GM12878 (cell line): ENCODE measurements around the gene ATP6V0A1. TPM values are rescaled to one million over a fixed set of nuclear protein-coding genes. Genes with fewer than 3 reads are reported as not detected.

ENCODE experiments used
- ATAC-seq: fragments of 200-7000 bp; cut with Tn5 transposase; 3 replicates; pipeline ENCODE4 v1.9.1; 2020; ENCODE audit warnings: mild to moderate bottlenecking, moderate library complexity
- BruUV-seq: library from RNA; stranded (reverse); fragments of 400-500 nt; replicated peaks from 2 replicates; lab custom pipeline; 2021; lab: Mats Ljungman, UMichigan
- CTCF ChIA-PET: fragments of 300-600 bp; sonication (Branson Sonifier 250); formaldehyde crosslinking; extraction: SDS; loops from one replicate; lab custom pipeline; 2021; ENCODE audit warnings: inconsistent platforms; lab: Yijun Ruan, JAX
- POLR2A ChIA-PET: fragments of 350-600 bp; formaldehyde crosslinking; extraction: SDS; loops from one replicate; lab custom pipeline; 2021; ENCODE audit warnings: inconsistent platforms; lab: Charles Lee
- RAD21 ChIA-PET: fragments of 300-600 bp; sonication (Branson Sonifier 250); formaldehyde crosslinking; loops from one replicate; lab custom pipeline; 2023; ENCODE audit warnings: antibody characterized with exemption; ENCODE audit not compliant: unreplicated experiment; lab: Charles Lee
- SMC1A ChIA-PET: fragments of 300-600 bp; sonication (Branson Sonifier 250); formaldehyde crosslinking; loops from one replicate; lab custom pipeline; 2023; ENCODE audit not compliant: unreplicated experiment, uncharacterized antibody; lab: Charles Lee
- DNase-seq: peaks from one replicate; pipeline ENCODE4 v3.0.0-alpha.2; 2011; ENCODE audit warnings: low read depth, low spot score
- FAIRE-seq: peaks from 3 replicates; lab custom pipeline; 2011; peaks lifted over from hg19 to GRCh38; lab: Jason Lieb, UNC
- H2AFZ ChIP-seq: 2 replicates; pipeline ENCODE4 v1.6.0; 2011; ENCODE audit warnings: low read depth, low read length, control low read depth; ENCODE audit not compliant: control insufficient read depth
- H3K27ac ChIP-seq: 2 replicates; pipeline ENCODE4 v1.5.1; 2011; ENCODE audit warnings: control low read depth; ENCODE audit not compliant: control insufficient read depth, insufficient read depth
- H3K27me3 ChIP-seq, 2 experiments: replicated peaks in 1 of 2; 2 replicates each; pipeline versions ENCODE4 v1.6.0 to v1.6.1; 2011; ENCODE audit warnings: low read length in 1 of 2; ENCODE audit not compliant: control insufficient read depth in 2 of 2, insufficient read depth in 2 of 2
- H3K36me3 ChIP-seq, 2 experiments: 2 replicates each; pipeline ENCODE4 v1.5.1; 2011; ENCODE audit warnings: low read length in 1 of 2; ENCODE audit not compliant: control insufficient read depth in 2 of 2, insufficient read depth in 2 of 2
- H3K4me1 ChIP-seq: 2 replicates; pipeline ENCODE4 v1.6.1; 2011; ENCODE audit warnings: mild to moderate bottlenecking, low read length, moderate library complexity, mixed read lengths; ENCODE audit not compliant: control insufficient read depth, insufficient read depth
- H3K4me2 ChIP-seq: 2 replicates; pipeline ENCODE4 v1.6.0; 2011; ENCODE audit warnings: control low read depth; ENCODE audit not compliant: control insufficient read depth, insufficient read depth
- H3K4me3 ChIP-seq: fragments of 200-600 bp; sonication (generic); 2 replicates; pipeline ENCODE4 v1.5.1; 2016
- H3K79me2 ChIP-seq: 2 replicates; pipeline ENCODE4 v1.6.0; 2011; ENCODE audit warnings: low read length; ENCODE audit not compliant: control insufficient read depth, insufficient read depth
- H3K9ac ChIP-seq: 2 replicates; pipeline ENCODE4 v1.8.0; 2011; ENCODE audit warnings: low read length, control low read depth, mixed read lengths; ENCODE audit not compliant: control insufficient read depth, insufficient read depth
- H3K9me3 ChIP-seq: replicated peaks from 3 replicates; pipeline ENCODE4 v1.5.1; 2011; ENCODE audit warnings: mild to moderate bottlenecking, low read length; ENCODE audit not compliant: control insufficient read depth, insufficient read depth
- H4K20me1 ChIP-seq: 2 replicates; pipeline ENCODE4 v1.6.0; 2011; ENCODE audit not compliant: control insufficient read depth, insufficient read depth
- EED ChIP-seq: sonication (generic); IDR thresholded peaks from 2 replicates; pipeline ENCODE4 v1.6.1; 2016; ENCODE audit warnings: antibody characterized with exemption, low read depth
- EGR1 ChIP-seq, 2 experiments: IDR thresholded peaks; 1 replicate in 1 of 2; 2 replicates in 1 of 2; pipeline ENCODE4 v1.6.1; 2011 to 2012; ENCODE audit warnings: low read depth in 2 of 2, low read length in 2 of 2, borderline replicate concordance in 1 of 2, mild to moderate bottlenecking in 1 of 2, moderate library complexity in 1 of 2
- HDAC6 ChIP-seq: fragments of 200-600 bp; sonication (generic); IDR thresholded peaks from one replicate; pipeline ENCODE4 v1.8.0; 2017; ENCODE audit warnings: antibody characterized with exemption; ENCODE audit not compliant: unreplicated experiment
- MXI1 ChIP-seq: fragments of 150-350 bp; IDR thresholded peaks from 2 replicates; pipeline ENCODE4 v1.6.1; 2011; ENCODE audit warnings: low read depth, mild to moderate bottlenecking, inconsistent platforms, low read length, improper control_type of control experiment
- NFIC ChIP-seq: IDR thresholded peaks from 2 replicates; pipeline ENCODE4 v1.6.1; 2012; ENCODE audit warnings: low read depth, mild to moderate bottlenecking, inconsistent platforms, low read length, moderate library complexity
- RAD21 ChIP-seq: IDR thresholded peaks from 2 replicates; pipeline ENCODE4 v1.6.1; 2011; ENCODE audit warnings: mild to moderate bottlenecking, low read depth, low read length, moderate library complexity; ENCODE audit not compliant: insufficient read depth
- SIN3A ChIP-seq: IDR thresholded peaks from 2 replicates; pipeline ENCODE4 v1.6.1; 2012; ENCODE audit warnings: low read depth, low read length, improper control_type of control experiment
- SMARCA5 ChIP-seq: fragments of 450-650 bp; IDR thresholded peaks from 2 replicates; pipeline ENCODE4 v1.6.1; 2017; ENCODE audit warnings: mild to moderate bottlenecking
- STAT1 ChIP-seq: fragments of 450-650 bp; conservative IDR thresholded peaks from 2 replicates; pipeline ENCODE4 v1.6.1; 2014; ENCODE audit warnings: antibody characterized with exemption, mild to moderate bottlenecking
- WGBS: methylation state at CpG from one replicate; pipeline ENCODE4 v1.1.6; 2016; ENCODE audit warnings: low lambda C conversion rate; ENCODE audit not compliant: insufficient replicate concordance, insufficient coverage; ENCODE audit errors: missing lambda C conversion rate; 5-methylcytosine and 5-hydroxymethylcytosine counted together
- in situ Hi-C: fragments of 300-500 bp; cut with MboI; formaldehyde crosslinking; loops from 9 replicates; pipeline ENCODE4 v1.14.3; 2018; ENCODE audit warnings: mixed read lengths
- intact Hi-C: fragments of 100-400 bp; cut with micrococcal nuclease; formaldehyde crosslinking; loops from one replicate; pipeline ENCODE4 v1.14.2; 2022; ENCODE audit not compliant: unreplicated experiment
- polyA plus RNA-seq, 11 experiments: library from polyadenylated mRNA; depleted of rRNA in 4 of 11; unstranded in 6 of 11; stranded (reverse) in 5 of 11; fragments of >200 nt; fragmentation: Nextera tagmentation in 4 of 11; fragmentation: Illumina TruSeq in 1 of 11; extraction: Ambion mirVana in 4 of 11; extraction: Trizol in 1 of 11; gene quantifications; 1 replicate in 1 of 11; 2 replicates in 10 of 11; pipeline versions ENCODE4 v1.2.1 to v1.2.3, GENCODE V29; 2011 to 2016; ENCODE audit warnings: inconsistent platforms in 2 of 11, missing spikeins in 2 of 11, low read depth in 1 of 11
- total RNA-seq, 4 experiments: library from RNA; depleted of rRNA in 3 of 4; stranded (reverse); fragments of >200 nt in 3 of 4; fragmentation: Illumina TruSeq in 1 of 4; extraction: Trizol in 1 of 4; gene quantifications; 2 replicates each; pipeline versions ENCODE4 v1.2.1 to v1.2.3, GENCODE V29; 2013 to 2021
- TF ChIP-seq, protein P1 (sequence below): fragments of 450-650 bp; IDR thresholded peaks from 2 replicates; pipeline ENCODE4 v1.6.1; 2016; ENCODE audit warnings: mild to moderate bottlenecking
- TF ChIP-seq, protein P2 (sequence below): fragments of 450-650 bp; IDR thresholded peaks from 2 replicates; pipeline ENCODE4 v1.6.1; 2017; ENCODE audit warnings: mild to moderate bottlenecking, moderate library complexity
- TF ChIP-seq, protein P3 (sequence below): fragments of 450-650 bp; conservative IDR thresholded peaks from 2 replicates; pipeline ENCODE4 v1.6.1; 2017; ENCODE audit warnings: mild to moderate bottlenecking, moderate library complexity
- TF ChIP-seq, protein P4 (sequence below), 3 experiments: IDR thresholded peaks in 2 of 3; conservative IDR thresholded peaks in 1 of 3; 2 replicates each; pipeline ENCODE4 v1.5.1; 2011; ENCODE audit warnings: low read depth in 3 of 3, low read length in 3 of 3, mild to moderate bottlenecking in 3 of 3, control low read depth in 2 of 3, moderate library complexity in 2 of 3, inconsistent platforms in 1 of 3, mixed read lengths in 1 of 3; ENCODE audit not compliant: control insufficient read depth in 2 of 3, insufficient read depth in 1 of 3; ENCODE audit errors: extremely low read depth in 1 of 3

Gene ATP6V0A1
- total and polyA plus RNA-seq, 10 of the 15 experiments (the other 5 are each of a cell fraction or from before 2014, with no cell fraction given) = 3.0 to 76.6 (median 30.9) TPM

DNA sequence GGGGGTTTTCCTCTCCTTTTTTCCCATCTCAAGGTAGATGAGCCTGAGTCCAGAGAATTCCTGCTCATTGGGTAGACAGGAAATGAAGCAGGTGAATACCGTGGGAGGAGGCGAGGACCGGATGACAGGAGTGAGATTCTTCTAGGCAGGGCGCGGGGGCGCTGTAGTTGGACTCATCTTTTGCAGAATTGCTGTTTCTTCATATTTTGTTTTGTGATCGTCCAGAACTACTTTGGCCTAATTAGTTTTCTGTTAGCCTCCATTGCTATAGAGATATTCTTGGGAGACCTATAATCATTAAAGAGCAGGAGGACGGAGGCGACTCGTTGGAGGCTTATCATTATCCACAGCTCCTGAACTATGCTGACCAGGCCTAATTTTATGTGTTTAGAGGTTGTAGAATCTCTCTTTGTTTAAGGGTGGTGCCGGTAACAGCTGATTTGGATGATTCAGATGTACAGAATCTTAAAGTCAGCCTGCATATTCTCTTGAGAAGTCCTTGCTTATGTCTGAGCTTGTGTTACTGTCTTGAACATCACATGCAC lies 650 bp downstream of the ATP6V0A1 start:
- BruUV-seq = TSS peak; percentile 85
- H3K36me3 ChIP-seq = peaks cover 0 to 2% of the 10 kb centered on the region in 2 experiments; a peak in 1 of 4 replicates
- SMC1A ChIA-PET = interaction anchor here (0.6 to 2.6 kb wide), 15 partner anchors 9 to 850 kb away, joined by 3 to 16 read pairs (median 5); no protein-coding TSS in a partner anchor
- peak overlapping the region; percentile 81 for H3K27ac ChIP-seq
- no peaks in the 10 kb centered on the region for H3K9me3 ChIP-seq
- RAD21 ChIA-PET = interaction anchor here (1.0 to 3.2 kb wide), 6 partner anchors 16 to 68 kb away, joined by 4 to 20 read pairs (median 6); no protein-coding TSS in a partner anchor
- H4K20me1 ChIP-seq = no peaks in the 10 kb centered on the region
- FAIRE-seq = no peak
- peaks cover 16% of the 10 kb centered on the region for H3K4me1 ChIP-seq
- peak; percentile 57 for ATAC-seq
- DNase-seq = no peak
- peaks cover 25% of the 10 kb centered on the region for H3K79me2 ChIP-seq
- intact Hi-C loops (no loop called here), in situ Hi-C loops (no loop called here)
- peak overlapping the region; percentile 88 for H3K4me3 ChIP-seq
- H3K4me2 ChIP-seq = peak overlapping the region; percentile 77
- POLR2A ChIA-PET = interaction anchor here (0.5 to 1.2 kb wide), 4 partner anchors 13 to 71 kb away, joined by 3 to 5 read pairs (median 4); partner anchors contain the start of gene STAT3
- H3K27me3 ChIP-seq = no peaks in the 10 kb centered on the region
- peak overlapping the region; percentile 82 for H3K9ac ChIP-seq
- CTCF ChIA-PET = interaction anchor here (0.8 to 3.1 kb wide), 14 partner anchors 9 to 147 kb away, joined by 3 to 22 read pairs (median 5); no protein-coding TSS in a partner anchor
- peak overlapping the region; percentile 71 for H2AFZ ChIP-seq
- 10% methylated on average over 11 of the region's 11 CpGs for WGBS
- TF ChIP-seq NFIC (no peak), MXI1 (peak; percentile 12; the same call in 1 of the 2 replicates), RAD21 (no peak), SIN3A (no peak), STAT1 (no peak), SMARCA5 (0 out of 2 replicates have a peak, but pooled peaks have one; percentile 2), EED (0 out of 2 replicates have a peak, but pooled peaks have one; percentile 16), EGR1 (IDR thresholded peaks at IDR 0.05; ENCODE audit: borderline replicate concordance in 1 of 2, low read depth in 2 of 2, low read length in 2 of 2) (peak in 1 of 2 experiments; percentile 37; a peak in 1 of 3 replicates), HDAC6 (no peak)
- TF ChIP-seq, protein P1, sequence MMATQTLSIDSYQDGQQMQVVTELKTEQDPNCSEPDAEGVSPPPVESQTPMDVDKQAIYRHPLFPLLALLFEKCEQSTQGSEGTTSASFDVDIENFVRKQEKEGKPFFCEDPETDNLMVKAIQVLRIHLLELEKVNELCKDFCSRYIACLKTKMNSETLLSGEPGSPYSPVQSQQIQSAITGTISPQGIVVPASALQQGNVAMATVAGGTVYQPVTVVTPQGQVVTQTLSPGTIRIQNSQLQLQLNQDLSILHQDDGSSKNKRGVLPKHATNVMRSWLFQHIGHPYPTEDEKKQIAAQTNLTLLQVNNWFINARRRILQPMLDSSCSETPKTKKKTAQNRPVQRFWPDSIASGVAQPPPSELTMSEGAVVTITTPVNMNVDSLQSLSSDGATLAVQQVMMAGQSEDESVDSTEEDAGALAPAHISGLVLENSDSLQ = no peak
- TF ChIP-seq, protein P2, sequence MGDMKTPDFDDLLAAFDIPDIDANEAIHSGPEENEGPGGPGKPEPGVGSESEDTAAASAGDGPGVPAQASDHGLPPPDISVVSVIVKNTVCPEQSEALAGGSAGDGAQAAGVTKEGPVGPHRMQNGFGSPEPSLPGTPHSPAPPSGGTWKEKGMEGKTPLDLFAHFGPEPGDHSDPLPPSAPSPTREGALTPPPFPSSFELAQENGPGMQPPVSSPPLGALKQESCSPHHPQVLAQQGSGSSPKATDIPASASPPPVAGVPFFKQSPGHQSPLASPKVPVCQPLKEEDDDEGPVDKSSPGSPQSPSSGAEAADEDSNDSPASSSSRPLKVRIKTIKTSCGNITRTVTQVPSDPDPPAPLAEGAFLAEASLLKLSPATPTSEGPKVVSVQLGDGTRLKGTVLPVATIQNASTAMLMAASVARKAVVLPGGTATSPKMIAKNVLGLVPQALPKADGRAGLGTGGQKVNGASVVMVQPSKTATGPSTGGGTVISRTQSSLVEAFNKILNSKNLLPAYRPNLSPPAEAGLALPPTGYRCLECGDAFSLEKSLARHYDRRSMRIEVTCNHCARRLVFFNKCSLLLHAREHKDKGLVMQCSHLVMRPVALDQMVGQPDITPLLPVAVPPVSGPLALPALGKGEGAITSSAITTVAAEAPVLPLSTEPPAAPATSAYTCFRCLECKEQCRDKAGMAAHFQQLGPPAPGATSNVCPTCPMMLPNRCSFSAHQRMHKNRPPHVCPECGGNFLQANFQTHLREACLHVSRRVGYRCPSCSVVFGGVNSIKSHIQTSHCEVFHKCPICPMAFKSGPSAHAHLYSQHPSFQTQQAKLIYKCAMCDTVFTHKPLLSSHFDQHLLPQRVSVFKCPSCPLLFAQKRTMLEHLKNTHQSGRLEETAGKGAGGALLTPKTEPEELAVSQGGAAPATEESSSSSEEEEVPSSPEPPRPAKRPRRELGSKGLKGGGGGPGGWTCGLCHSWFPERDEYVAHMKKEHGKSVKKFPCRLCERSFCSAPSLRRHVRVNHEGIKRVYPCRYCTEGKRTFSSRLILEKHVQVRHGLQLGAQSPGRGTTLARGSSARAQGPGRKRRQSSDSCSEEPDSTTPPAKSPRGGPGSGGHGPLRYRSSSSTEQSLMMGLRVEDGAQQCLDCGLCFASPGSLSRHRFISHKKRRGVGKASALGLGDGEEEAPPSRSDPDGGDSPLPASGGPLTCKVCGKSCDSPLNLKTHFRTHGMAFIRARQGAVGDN = no peak
- TF ChIP-seq, protein P3, sequence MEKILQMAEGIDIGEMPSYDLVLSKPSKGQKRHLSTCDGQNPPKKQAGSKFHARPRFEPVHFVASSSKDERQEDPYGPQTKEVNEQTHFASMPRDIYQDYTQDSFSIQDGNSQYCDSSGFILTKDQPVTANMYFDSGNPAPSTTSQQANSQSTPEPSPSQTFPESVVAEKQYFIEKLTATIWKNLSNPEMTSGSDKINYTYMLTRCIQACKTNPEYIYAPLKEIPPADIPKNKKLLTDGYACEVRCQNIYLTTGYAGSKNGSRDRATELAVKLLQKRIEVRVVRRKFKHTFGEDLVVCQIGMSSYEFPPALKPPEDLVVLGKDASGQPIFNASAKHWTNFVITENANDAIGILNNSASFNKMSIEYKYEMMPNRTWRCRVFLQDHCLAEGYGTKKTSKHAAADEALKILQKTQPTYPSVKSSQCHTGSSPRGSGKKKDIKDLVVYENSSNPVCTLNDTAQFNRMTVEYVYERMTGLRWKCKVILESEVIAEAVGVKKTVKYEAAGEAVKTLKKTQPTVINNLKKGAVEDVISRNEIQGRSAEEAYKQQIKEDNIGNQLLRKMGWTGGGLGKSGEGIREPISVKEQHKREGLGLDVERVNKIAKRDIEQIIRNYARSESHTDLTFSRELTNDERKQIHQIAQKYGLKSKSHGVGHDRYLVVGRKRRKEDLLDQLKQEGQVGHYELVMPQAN = no peak
- TF ChIP-seq, protein P4, sequence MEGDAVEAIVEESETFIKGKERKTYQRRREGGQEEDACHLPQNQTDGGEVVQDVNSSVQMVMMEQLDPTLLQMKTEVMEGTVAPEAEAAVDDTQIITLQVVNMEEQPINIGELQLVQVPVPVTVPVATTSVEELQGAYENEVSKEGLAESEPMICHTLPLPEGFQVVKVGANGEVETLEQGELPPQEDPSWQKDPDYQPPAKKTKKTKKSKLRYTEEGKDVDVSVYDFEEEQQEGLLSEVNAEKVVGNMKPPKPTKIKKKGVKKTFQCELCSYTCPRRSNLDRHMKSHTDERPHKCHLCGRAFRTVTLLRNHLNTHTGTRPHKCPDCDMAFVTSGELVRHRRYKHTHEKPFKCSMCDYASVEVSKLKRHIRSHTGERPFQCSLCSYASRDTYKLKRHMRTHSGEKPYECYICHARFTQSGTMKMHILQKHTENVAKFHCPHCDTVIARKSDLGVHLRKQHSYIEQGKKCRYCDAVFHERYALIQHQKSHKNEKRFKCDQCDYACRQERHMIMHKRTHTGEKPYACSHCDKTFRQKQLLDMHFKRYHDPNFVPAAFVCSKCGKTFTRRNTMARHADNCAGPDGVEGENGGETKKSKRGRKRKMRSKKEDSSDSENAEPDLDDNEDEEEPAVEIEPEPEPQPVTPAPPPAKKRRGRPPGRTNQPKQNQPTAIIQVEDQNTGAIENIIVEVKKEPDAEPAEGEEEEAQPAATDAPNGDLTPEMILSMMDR (IDR thresholded peaks at IDR 0.05 in 2 of 3, conservative IDR thresholded peaks at IDR 0.05 in 1 of 3; ENCODE audit: control insufficient read depth in 2 of 3, extremely low read depth in 1 of 3, insufficient read depth in 1 of 3, low read depth in 3 of 3, low read length in 3 of 3) = peak; percentile 51 to 54 (median 54)
